Sigmoid colon (tissue), 4 donors: ENCODE data around the gene UCN.

Experiments used
- EP300 ChIP-seq, 4 donors: sonication (generic); formaldehyde crosslinking; IDR thresholded peaks; one replicate each; pipeline ENCODE4 v1.6.1; 2017; ENCODE audit warnings: antibody characterized with exemption in 4 of 4
- POLR2A ChIP-seq, 2 donors: fragments of 450-650 bp; IDR thresholded peaks; one replicate each; pipeline ENCODE4 v1.6.1; 2016; ENCODE audit warnings: antibody characterized with exemption in 2 of 2, mild to moderate bottlenecking in 2 of 2, moderate library complexity in 2 of 2
- TF ChIP-seq, protein P1 (sequence below), 4 experiments: fragments of 450-650 bp in 3 of 4; fragments of 200-600 bp in 1 of 4; IDR thresholded peaks; one replicate each; pipeline ENCODE4 v1.5.1; 2016 to 2019; ENCODE audit warnings: antibody characterized with exemption in 4 of 4, mild to moderate bottlenecking in 3 of 4, moderate library complexity in 2 of 4

DNA sequence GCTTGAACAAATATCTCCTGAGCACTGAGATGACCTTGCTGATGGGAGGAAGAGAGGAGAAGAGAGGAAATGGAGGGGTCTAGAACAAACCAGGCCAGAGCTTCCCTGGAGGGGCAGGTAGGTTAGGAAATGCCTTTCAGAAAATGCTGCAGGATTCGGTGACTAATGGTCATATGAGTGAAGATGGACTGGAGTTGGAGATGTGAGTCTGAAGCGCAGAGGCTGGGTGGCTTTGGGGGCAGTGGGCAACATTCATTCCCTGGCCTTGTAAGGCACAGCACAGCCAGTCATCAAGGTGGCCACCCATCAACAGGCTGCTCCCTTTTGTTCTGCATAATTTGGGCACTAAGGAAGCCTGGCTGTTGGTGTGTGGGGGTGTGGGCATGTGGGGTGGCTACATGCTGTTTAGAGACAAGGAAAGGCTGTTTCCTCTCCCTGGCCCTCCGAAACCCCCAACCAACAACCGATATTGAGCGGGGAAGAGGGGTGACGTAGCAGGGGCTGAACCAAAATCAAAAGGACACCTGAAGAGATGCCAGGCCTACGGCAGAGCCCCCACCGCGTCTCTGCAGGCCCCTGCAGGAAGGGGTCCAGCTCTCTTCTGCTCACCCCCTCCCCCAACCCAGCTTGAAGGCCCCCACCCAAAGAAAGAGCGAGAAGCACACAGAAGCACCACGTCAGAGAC is 46.9 kb downstream of the UCN start:
- TF ChIP-seq, protein P1, sequence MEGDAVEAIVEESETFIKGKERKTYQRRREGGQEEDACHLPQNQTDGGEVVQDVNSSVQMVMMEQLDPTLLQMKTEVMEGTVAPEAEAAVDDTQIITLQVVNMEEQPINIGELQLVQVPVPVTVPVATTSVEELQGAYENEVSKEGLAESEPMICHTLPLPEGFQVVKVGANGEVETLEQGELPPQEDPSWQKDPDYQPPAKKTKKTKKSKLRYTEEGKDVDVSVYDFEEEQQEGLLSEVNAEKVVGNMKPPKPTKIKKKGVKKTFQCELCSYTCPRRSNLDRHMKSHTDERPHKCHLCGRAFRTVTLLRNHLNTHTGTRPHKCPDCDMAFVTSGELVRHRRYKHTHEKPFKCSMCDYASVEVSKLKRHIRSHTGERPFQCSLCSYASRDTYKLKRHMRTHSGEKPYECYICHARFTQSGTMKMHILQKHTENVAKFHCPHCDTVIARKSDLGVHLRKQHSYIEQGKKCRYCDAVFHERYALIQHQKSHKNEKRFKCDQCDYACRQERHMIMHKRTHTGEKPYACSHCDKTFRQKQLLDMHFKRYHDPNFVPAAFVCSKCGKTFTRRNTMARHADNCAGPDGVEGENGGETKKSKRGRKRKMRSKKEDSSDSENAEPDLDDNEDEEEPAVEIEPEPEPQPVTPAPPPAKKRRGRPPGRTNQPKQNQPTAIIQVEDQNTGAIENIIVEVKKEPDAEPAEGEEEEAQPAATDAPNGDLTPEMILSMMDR (IDR thresholded peaks at IDR 0.05), result no peak
- no peak for TF ChIP-seq POLR2A (IDR thresholded peaks at IDR 0.05)
- no peak for TF ChIP-seq EP300 (IDR thresholded peaks at IDR 0.05)
